Esophagus squamous epithelium (tissue), 4 donors: ENCODE measurements around the gene PRICKLE3.
A peak's percentile ranks its signal among the peaks of the same experiment; 100 is the strongest.

Experiments
- POLR2A ChIP-seq, 4 donors: fragments of 450-650 bp; IDR thresholded peaks; one replicate each; pipeline ENCODE4 v1.6.1; 2017; ENCODE audit warnings: antibody characterized with exemption in 4 of 4, mild to moderate bottlenecking in 4 of 4, moderate library complexity in 3 of 4
- TF ChIP-seq, protein P1 (sequence below), 6 experiments: fragments of 450-650 bp in 4 of 6; fragments of 200-600 bp in 2 of 6; sonication (generic) in 2 of 6; IDR thresholded peaks; one replicate each; pipeline ENCODE4 v1.5.1; 2016 to 2019; ENCODE audit warnings: antibody characterized with exemption in 6 of 6, mild to moderate bottlenecking in 4 of 6, moderate library complexity in 4 of 6

DNA sequence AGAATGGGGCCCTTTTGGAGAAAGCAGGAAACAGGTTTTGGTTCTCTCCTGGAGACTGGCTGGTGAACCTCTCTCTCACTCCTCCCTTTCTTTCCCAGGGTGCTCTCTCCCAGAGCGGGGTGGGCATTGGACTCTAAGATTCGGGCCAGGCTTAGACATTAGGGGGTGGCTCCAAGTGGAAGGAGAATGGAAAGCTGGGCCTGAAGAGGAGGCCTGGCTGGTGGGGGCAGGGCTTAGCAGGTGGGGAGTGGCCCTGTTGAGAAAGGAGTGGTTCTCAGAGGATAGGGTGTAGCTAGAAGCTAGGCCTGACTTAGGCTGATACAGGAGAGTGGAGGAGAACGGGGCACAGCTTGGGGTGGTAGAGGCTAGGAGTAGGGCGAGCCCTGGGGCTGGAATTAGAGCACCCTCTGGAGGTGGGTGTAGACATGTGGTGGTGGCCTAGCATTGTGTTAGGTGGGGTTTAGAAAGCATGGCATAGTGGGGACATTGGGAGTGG, 8.8 kb downstream of the PRICKLE3 start:
- TF ChIP-seq, protein P1, sequence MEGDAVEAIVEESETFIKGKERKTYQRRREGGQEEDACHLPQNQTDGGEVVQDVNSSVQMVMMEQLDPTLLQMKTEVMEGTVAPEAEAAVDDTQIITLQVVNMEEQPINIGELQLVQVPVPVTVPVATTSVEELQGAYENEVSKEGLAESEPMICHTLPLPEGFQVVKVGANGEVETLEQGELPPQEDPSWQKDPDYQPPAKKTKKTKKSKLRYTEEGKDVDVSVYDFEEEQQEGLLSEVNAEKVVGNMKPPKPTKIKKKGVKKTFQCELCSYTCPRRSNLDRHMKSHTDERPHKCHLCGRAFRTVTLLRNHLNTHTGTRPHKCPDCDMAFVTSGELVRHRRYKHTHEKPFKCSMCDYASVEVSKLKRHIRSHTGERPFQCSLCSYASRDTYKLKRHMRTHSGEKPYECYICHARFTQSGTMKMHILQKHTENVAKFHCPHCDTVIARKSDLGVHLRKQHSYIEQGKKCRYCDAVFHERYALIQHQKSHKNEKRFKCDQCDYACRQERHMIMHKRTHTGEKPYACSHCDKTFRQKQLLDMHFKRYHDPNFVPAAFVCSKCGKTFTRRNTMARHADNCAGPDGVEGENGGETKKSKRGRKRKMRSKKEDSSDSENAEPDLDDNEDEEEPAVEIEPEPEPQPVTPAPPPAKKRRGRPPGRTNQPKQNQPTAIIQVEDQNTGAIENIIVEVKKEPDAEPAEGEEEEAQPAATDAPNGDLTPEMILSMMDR (IDR thresholded peaks at IDR 0.05): peak in 2 of 6 experiments; percentile 5 to 11
- no peak for TF ChIP-seq POLR2A (IDR thresholded peaks at IDR 0.05)
